ENCODE results near the gene MATN1. TPM values are rescaled to one million over a fixed set of nuclear protein-coding genes. Genes with fewer than 3 reads are reported as not detected.

The MATN1 gene
- total RNA-seq, 2 experiments from 2014 or later = 0.28 to 0.42 TPM

- TF ChIP-seq CTCF (conservative IDR thresholded peaks at IDR 0.05; ENCODE audit: low read length) (no peak), EZH2phosphoT487 (IDR thresholded peaks at IDR 0.05; ENCODE audit: borderline replicate concordance, low read depth, low read length) (no peak)
- Histone ChIP-seq H3K4me1 (ENCODE audit: insufficient read depth, low read length, poor library complexity, severe bottlenecking) (no peaks in the 10 kb centered on the region), H3K9me2 (ENCODE audit: insufficient read depth, low read length) (no peaks in the 10 kb centered on the region), H2AFZ (ENCODE audit: low read length) (no peak overlapping the region), H4K20me1 (ENCODE audit: insufficient read depth, low read length) (no peaks in the 10 kb centered on the region), H3K4me3 (ENCODE audit: low read depth, low read length, poor library complexity, severe bottlenecking) (no peak overlapping the region), H3K36me3 (ENCODE audit: insufficient read depth, low read length) (no peaks in the 10 kb centered on the region), H3K9me3 (ENCODE audit: low read length) (no peaks in the 10 kb centered on the region), H3K4me2 (ENCODE audit: low read length) (no peak overlapping the region), H3K27ac (ENCODE audit: low read depth, low read length, poor library complexity, severe bottlenecking) (no peak overlapping the region), H3K79me2 (ENCODE audit: insufficient read depth, low read depth, low read length) (no peaks in the 10 kb centered on the region)
- intact Hi-C loops (cut with micrococcal nuclease; ENCODE audit: unreplicated experiment) = no loop called here
- ChIA-PET CTCF (ENCODE audit: unreplicated experiment) (no interaction called here), POLR2A (no interaction called here)
- DNase-seq (ENCODE audit: low spot score) = no peak
- BruUV-seq (replicated peaks) = no TSS peak
Observed at GRCh38 chr1:30681782-30682181, 41.6 kb downstream of the MATN1 start.

GRCh38 chr1:30680879-30681278, 42.5 kb downstream of the MATN1 start:
- Histone ChIP-seq H4K20me1 (ENCODE audit: insufficient read depth, low read length) (no peaks in the 10 kb centered on the region), H3K9me2 (ENCODE audit: insufficient read depth, low read length) (no peaks in the 10 kb centered on the region), H3K27ac (ENCODE audit: low read depth, low read length, poor library complexity, severe bottlenecking) (no peak overlapping the region), H3K4me1 (ENCODE audit: insufficient read depth, low read length, poor library complexity, severe bottlenecking) (no peaks in the 10 kb centered on the region), H3K36me3 (ENCODE audit: insufficient read depth, low read length) (no peaks in the 10 kb centered on the region), H3K79me2 (ENCODE audit: insufficient read depth, low read depth, low read length) (no peaks in the 10 kb centered on the region), H3K4me2 (ENCODE audit: low read length) (no peak overlapping the region), H2AFZ (ENCODE audit: low read length) (no peak overlapping the region), H3K4me3 (ENCODE audit: low read depth, low read length, poor library complexity, severe bottlenecking) (no peak overlapping the region), H3K9me3 (ENCODE audit: low read length) (no peaks in the 10 kb centered on the region)
- BruUV-seq (replicated peaks) = no TSS peak
- POLR2A ChIA-PET = no interaction called here
- no peak for DNase-seq (ENCODE audit: low spot score)
- intact Hi-C loops (cut with micrococcal nuclease; ENCODE audit: unreplicated experiment) = no loop called here
- CTCF ChIA-PET (ENCODE audit: unreplicated experiment) = no interaction called here
- TF ChIP-seq EZH2phosphoT487 (IDR thresholded peaks at IDR 0.05; ENCODE audit: borderline replicate concordance, low read depth, low read length) (no peak), CTCF (conservative IDR thresholded peaks at IDR 0.05; ENCODE audit: low read length) (no peak)

- no peak overlapping the region for H3K4me3 ChIP-seq (ENCODE audit: low read depth, low read length, poor library complexity, severe bottlenecking)
- no peak for DNase-seq (ENCODE audit: low spot score)
- no peaks in the 10 kb centered on the region for H3K79me2 ChIP-seq (ENCODE audit: insufficient read depth, low read depth, low read length)
- H3K36me3 ChIP-seq (ENCODE audit: insufficient read depth, low read length) = no peaks in the 10 kb centered on the region
- H3K27ac ChIP-seq (ENCODE audit: low read depth, low read length, poor library complexity, severe bottlenecking) = no peak overlapping the region
- no peak for TF ChIP-seq CTCF (conservative IDR thresholded peaks at IDR 0.05; ENCODE audit: low read length)
- no peak for TF ChIP-seq EZH2phosphoT487 (IDR thresholded peaks at IDR 0.05; ENCODE audit: borderline replicate concordance, low read depth, low read length)
- no peaks in the 10 kb centered on the region for H4K20me1 ChIP-seq (ENCODE audit: insufficient read depth, low read length)
- no peak overlapping the region for H2AFZ ChIP-seq (ENCODE audit: low read length)
- no peaks in the 10 kb centered on the region for H3K9me2 ChIP-seq (ENCODE audit: insufficient read depth, low read length)
- H3K4me1 ChIP-seq (ENCODE audit: insufficient read depth, low read length, poor library complexity, severe bottlenecking) = no peaks in the 10 kb centered on the region
- POLR2A ChIA-PET = no interaction called here
- intact Hi-C loops (cut with micrococcal nuclease; ENCODE audit: unreplicated experiment) = no loop called here
- no peaks in the 10 kb centered on the region for H3K9me3 ChIP-seq (ENCODE audit: low read length)
- CTCF ChIA-PET (ENCODE audit: unreplicated experiment) = no interaction called here
- no TSS peak for BruUV-seq (replicated peaks)
- H3K4me2 ChIP-seq (ENCODE audit: low read length) = no peak overlapping the region
Observed at GRCh38 chr1:30680429-30680828, 43.0 kb downstream of the MATN1 start.

Measured in OCI-LY7 (cell line).